Limb (tissue), 2 donors: ENCODE results near the gene C2CD2.
A peak's percentile ranks its signal among the peaks of the same experiment; 100 is the strongest.
"Not testable (repeated sequence)": the region's sequence is repeated elsewhere in the genome, so short reads cannot be mapped to it uniquely, and the experiment has no call there.

Experiments used
- DNase-seq, 2 donors: peaks; one replicate each; pipeline ENCODE4 v3.0.0-alpha.2; 2016; ENCODE audit errors: extremely low spot score in 2 of 2

The C2CD2 gene

GRCh38 chr21:41958886-41959563, 5.2 kb upstream of the C2CD2 start:
- no peak for DNase-seq

GRCh38 chr21:41957991-41958766, 4.4 kb upstream of the C2CD2 start:
- peak; percentile 75 for DNase-seq

GRCh38 chr21:41956926-41957729, 3.3 kb upstream of the C2CD2 start:
- DNase-seq: no peak

GRCh38 chr21:41955516-41955915, 1.7 kb upstream of the C2CD2 start:
- DNase-seq: no peak

- DNase-seq: no peak
Observed at GRCh38 chr21:41954654-41955499, 1.1 kb upstream of the C2CD2 start.

GRCh38 chr21:41953249-41953830, 478 bp downstream of the C2CD2 start:
- DNase-seq: peak in 1 of 2 donors; percentile 53

GRCh38 chr21:41952568-41953248, 1.1 kb downstream of the C2CD2 start:
- no peak for DNase-seq

GRCh38 chr21:41951876-41952567, 1.8 kb downstream of the C2CD2 start:
- no peak for DNase-seq

- DNase-seq: no peak
Observed at GRCh38 chr21:41950941-41951351, 2.9 kb downstream of the C2CD2 start.

- not testable (repeated sequence) for DNase-seq
Observed at GRCh38 chr21:41949631-41950030, 4.2 kb downstream of the C2CD2 start.

GRCh38 chr21:41948901-41949300, 4.9 kb downstream of the C2CD2 start:
- DNase-seq: no peak

GRCh38 chr21:41948078-41948895, 5.5 kb downstream of the C2CD2 start:
- DNase-seq: no peak

GRCh38 chr21:41945982-41946381, 7.8 kb downstream of the C2CD2 start:
- no peak for DNase-seq

GRCh38 chr21:41943851-41944250, 10.0 kb downstream of the C2CD2 start:
- DNase-seq: no peak

- DNase-seq: no peak
Observed at GRCh38 chr21:41942457-41942856, 11.4 kb downstream of the C2CD2 start.

- DNase-seq: no peak
Observed at GRCh38 chr21:41941941-41942340, 11.9 kb downstream of the C2CD2 start.

GRCh38 chr21:41940431-41940830, 13.4 kb downstream of the C2CD2 start:
- no peak for DNase-seq

GRCh38 chr21:41939391-41939790, 14.4 kb downstream of the C2CD2 start:
- DNase-seq: no peak
